Esophagus squamous epithelium (tissue), 5 donors: ENCODE measurements around the gene SEMA4C. TPM values are rescaled to one million over a fixed set of nuclear protein-coding genes. Genes with fewer than 3 reads are reported as not detected.
A peak's percentile ranks its signal among the peaks of the same experiment; 100 is the strongest.
"Not testable (repeated sequence)": the region's sequence is repeated elsewhere in the genome, so short reads cannot be mapped to it uniquely, and the experiment has no call there.

Source experiments
- DNase-seq: peaks from one replicate; lab custom pipeline; 2025; lab: John Stamatoyannopoulos, UW
- H3K27ac ChIP-seq, 4 donors: fragments of 200-600 bp; sonication (generic); one replicate each; pipeline ENCODE4 v1.5.1; 2016 to 2019; ENCODE audit warnings: mild to moderate bottlenecking in 1 of 4
- H3K27me3 ChIP-seq, 4 donors: fragments of 200-600 bp; sonication (generic); 1 replicate in 3 of 4; 2 replicates in 1 of 4; pipeline versions ENCODE4 v1.5.1 to v1.6.0; 2017 to 2021; ENCODE audit warnings: antibody characterized with exemption in 1 of 4
- H3K36me3 ChIP-seq, 3 donors: fragments of 200-600 bp; sonication (generic); one replicate each; pipeline ENCODE4 v1.5.1; 2016 to 2019
- H3K4me1 ChIP-seq, 3 donors: fragments of 200-600 bp; sonication (generic); one replicate each; pipeline ENCODE4 v1.5.1; 2017 to 2019
- H3K4me3 ChIP-seq, 4 donors: fragments of 200-600 bp; sonication (generic); 1 replicate in 3 of 4; 2 replicates in 1 of 4; pipeline ENCODE4 v1.5.1; 2016 to 2019; ENCODE audit warnings: mild to moderate bottlenecking in 2 of 4, moderate library complexity in 1 of 4
- H3K9me3 ChIP-seq, 3 donors: fragments of 200-600 bp; sonication (generic); one replicate each; pipeline ENCODE4 v1.5.1; 2016 to 2019
- POLR2A ChIP-seq, 4 donors: fragments of 450-650 bp; IDR thresholded peaks; one replicate each; pipeline ENCODE4 v1.6.1; 2017; ENCODE audit warnings: antibody characterized with exemption in 4 of 4, mild to moderate bottlenecking in 4 of 4, moderate library complexity in 3 of 4
- WGBS, 2 donors: methylation state at CpG; one replicate each; pipeline ENCODE4 v1.1.5; 2018; 5-methylcytosine and 5-hydroxymethylcytosine counted together
- intact Hi-C: fragments of 100-400 bp; cut with DNase I; formaldehyde crosslinking; loops from one replicate; pipeline ENCODE4 v1.15.0; 2022
- total RNA-seq, 4 donors: library from RNA; depleted of rRNA; stranded (reverse); fragments of >200 nt; gene quantifications; one replicate each; pipeline ENCODE4 v1.1.0, GENCODE V29; 2016
- TF ChIP-seq, protein P1 (sequence below), 6 experiments: fragments of 450-650 bp in 4 of 6; fragments of 200-600 bp in 2 of 6; sonication (generic) in 2 of 6; IDR thresholded peaks; one replicate each; pipeline ENCODE4 v1.5.1; 2016 to 2019; ENCODE audit warnings: antibody characterized with exemption in 6 of 6, mild to moderate bottlenecking in 4 of 6, moderate library complexity in 4 of 6
- donor health status: DM: yes; HTN: yes; CAD: no.

SEMA4C gene
- total RNA-seq, 4 donors from 2014 or later, result 7.4 to 23.8 (median 12.8) TPM

DNA sequence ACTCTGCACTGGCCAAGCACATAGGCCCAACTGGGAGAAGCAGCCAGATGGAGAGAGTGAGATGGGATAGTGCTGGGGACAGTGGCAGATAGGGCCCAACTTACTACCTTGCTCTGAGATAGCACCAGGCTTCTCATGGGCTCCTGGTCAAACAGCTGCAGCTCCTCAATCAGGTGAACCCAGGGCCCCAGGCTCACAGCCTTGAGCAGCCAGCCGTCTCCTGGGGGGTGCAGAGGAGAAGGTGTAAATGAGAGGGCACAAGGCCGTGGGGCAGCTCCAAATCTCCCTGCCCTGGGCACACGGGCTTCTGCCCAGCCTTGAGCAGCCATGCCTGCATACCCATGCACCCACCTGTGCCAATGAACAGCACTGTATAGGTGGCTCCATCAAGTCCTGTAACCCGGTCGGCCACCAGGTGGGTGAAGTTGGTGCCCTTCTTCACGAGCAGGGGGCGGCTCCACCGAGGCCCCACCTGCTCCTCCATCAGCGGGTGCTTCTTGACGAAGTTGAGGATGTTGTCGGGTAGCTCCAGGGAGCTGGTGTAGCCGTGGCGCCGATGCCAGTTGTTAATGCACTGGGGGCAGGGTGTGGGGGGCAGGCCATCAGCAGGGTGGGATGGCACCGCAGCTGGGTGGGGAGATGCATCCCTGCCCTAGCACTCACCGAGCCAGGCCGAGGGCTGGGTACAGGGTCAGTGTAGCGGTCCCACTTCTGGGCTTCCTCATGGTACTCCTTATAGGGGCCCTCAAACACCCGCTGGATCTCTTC is 6.1 kb downstream of the SEMA4C start:
- intact Hi-C loops, result no loop called here

DNA sequence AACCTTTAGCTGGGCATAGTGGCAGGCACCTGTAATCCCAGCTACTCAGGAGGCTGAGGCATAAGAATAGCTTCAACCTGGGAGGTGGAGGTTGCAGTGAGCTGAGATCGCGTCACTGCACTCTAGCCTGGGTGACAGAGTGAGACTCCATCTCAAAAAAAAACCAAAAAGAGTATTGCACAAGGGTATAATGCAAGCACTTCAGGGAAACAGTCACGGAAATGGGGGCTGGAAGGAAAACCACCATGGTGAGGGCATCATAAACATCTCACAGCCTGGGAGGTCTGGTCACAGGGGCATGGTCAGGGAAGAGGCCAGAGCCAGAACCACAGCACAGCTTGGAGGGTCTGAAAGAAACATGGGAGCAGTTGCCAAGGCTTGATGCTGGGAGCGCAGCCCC is 6.8 kb downstream of the SEMA4C start:
- WGBS, 2 donors, result 75 to 86% methylated on average over 4 of the region's 4 CpGs
- peaks cover 32 to 95% (median 55%) of the 10 kb centered on the region in 3 donors for H3K4me1 ChIP-seq
- H3K27ac ChIP-seq, result peak overlapping the region in 1 of 4 donors; percentile 7
- H3K9me3 ChIP-seq, H3K4me3 ChIP-seq, H3K27me3 ChIP-seq, intact Hi-C loops, DNase-seq: not testable (repeated sequence)
- peaks cover 45 to 78% (median 55%) of the 10 kb centered on the region in 3 donors for H3K36me3 ChIP-seq

More for the DNA sequence above, 6.1 kb downstream of the SEMA4C start:
- TF ChIP-seq, protein P1, sequence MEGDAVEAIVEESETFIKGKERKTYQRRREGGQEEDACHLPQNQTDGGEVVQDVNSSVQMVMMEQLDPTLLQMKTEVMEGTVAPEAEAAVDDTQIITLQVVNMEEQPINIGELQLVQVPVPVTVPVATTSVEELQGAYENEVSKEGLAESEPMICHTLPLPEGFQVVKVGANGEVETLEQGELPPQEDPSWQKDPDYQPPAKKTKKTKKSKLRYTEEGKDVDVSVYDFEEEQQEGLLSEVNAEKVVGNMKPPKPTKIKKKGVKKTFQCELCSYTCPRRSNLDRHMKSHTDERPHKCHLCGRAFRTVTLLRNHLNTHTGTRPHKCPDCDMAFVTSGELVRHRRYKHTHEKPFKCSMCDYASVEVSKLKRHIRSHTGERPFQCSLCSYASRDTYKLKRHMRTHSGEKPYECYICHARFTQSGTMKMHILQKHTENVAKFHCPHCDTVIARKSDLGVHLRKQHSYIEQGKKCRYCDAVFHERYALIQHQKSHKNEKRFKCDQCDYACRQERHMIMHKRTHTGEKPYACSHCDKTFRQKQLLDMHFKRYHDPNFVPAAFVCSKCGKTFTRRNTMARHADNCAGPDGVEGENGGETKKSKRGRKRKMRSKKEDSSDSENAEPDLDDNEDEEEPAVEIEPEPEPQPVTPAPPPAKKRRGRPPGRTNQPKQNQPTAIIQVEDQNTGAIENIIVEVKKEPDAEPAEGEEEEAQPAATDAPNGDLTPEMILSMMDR (IDR thresholded peaks at IDR 0.05), result no peak
- TF ChIP-seq POLR2A (IDR thresholded peaks at IDR 0.05), result no peak
- Histone ChIP-seq H3K4me3 (no peak overlapping the region), H3K27ac (peak overlapping the region in 2 of 4 donors; percentile 50 to 98), H3K4me1 (peaks cover 30 to 96% (median 53%) of the 10 kb centered on the region in 3 donors), H3K27me3 (no peaks in the 10 kb centered on the region), H3K9me3 (no peaks in the 10 kb centered on the region), H3K36me3 (peaks cover 45 to 78% (median 55%) of the 10 kb centered on the region in 3 donors)
- no peak for DNase-seq
- WGBS, 2 donors, result 75 to 88% methylated on average over 2 to 13 of the region's 19 CpGs

DNA sequence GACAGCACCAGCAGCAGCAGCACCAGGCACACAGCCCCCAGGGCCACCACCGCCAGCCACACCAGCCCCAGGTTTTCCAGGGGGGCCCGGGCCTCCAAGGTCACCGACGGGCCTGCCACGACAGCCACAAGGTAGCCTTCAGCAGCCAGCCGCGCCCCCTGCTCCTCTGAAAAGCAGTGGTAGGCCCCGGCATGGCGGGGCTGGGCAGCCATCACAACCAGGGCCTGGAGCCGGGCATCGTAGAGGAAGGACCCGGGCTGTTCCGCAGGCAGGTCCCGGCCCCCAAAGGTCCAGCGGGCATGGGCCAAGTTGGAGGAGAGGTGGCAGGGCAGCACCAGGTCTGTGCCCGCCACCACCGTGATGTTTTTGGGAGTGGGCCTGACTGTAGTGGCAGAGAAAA is 8.8 kb downstream of the SEMA4C start:
- no peaks in the 10 kb centered on the region for H3K9me3 ChIP-seq
- no peak overlapping the region for H3K4me3 ChIP-seq
- H3K27ac ChIP-seq, result peak overlapping the region in 3 of 4 donors; percentile 85 to 90 (median 85)
- H3K36me3 ChIP-seq, result peaks cover 45 to 62% (median 53%) of the 10 kb centered on the region in 3 donors
- H3K27me3 ChIP-seq, result no peaks in the 10 kb centered on the region
- intact Hi-C loops, result no loop called here
- TF ChIP-seq POLR2A (IDR thresholded peaks at IDR 0.05), result no peak
- H3K4me1 ChIP-seq, result peaks cover 22 to 91% (median 43%) of the 10 kb centered on the region in 3 donors
- WGBS, 2 donors, result 88% methylated on average over 2 of the region's 17 CpGs; no CpG with 5 or more reads in 1 of the 2 donors
- no peak for DNase-seq

DNA sequence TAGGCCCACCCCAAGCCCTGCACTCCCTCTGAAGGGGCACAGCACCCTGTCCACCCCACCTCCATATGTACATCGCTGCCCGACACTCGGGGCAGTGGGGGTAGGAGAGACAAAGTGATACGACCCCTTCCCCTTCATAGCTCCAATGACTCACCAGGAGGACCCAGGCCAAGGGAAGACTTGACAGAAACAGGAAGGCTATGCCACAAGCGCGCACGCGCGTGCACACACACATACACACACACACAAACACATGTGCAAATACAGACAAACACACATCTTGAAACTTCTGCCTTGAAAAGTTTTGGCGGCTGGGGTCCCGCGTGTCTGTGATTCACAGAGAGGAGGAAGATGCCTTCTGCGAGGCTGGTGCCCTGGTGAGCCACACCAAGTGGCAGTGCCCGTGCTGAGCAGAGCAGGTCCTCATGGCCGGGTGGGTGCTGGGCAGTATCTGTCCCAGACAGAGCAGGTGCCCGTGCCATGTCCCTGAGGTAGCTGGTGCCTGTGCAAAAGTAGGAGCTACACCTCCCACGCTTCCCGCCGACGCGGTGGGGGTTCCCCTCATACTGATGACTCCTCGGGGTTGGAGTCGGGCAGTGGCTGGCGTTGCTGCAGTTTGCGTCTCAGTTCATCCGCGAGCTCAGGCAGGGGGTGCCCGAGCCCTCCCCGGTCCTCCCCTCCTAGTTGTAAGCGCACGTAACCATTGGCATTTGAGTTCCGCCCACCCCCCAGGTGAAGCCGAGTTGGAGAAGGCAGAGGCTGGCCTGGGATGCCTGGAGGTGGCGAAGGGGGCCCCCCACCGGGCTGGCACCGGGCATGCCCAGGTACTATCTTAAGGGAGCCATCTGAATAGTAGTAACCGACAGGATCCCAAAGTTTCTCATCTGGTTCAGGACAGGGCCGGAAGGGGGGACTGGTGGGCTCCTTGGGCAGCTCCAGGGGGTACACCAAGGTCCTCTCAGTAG is 9.5 kb downstream of the SEMA4C start:
- Histone ChIP-seq H3K27me3 (no peaks in the 10 kb centered on the region), H3K27ac (peak overlapping the region; percentile 85 to 90 (median 86)), H3K36me3 (peaks cover 41 to 54% (median 46%) of the 10 kb centered on the region in 3 donors), H3K4me3 (no peak overlapping the region), H3K4me1 (peaks cover 16 to 91% (median 42%) of the 10 kb centered on the region in 3 donors), H3K9me3 (no peaks in the 10 kb centered on the region)
- 10 to 64% methylated on average over 2 to 5 of the region's 38 CpGs for WGBS, 2 donors
- intact Hi-C loops, result no loop called here
- TF ChIP-seq, protein P1 (IDR thresholded peaks at IDR 0.05), result no peak
- TF ChIP-seq POLR2A (IDR thresholded peaks at IDR 0.05), result no peak
- no peak for DNase-seq

DNA sequence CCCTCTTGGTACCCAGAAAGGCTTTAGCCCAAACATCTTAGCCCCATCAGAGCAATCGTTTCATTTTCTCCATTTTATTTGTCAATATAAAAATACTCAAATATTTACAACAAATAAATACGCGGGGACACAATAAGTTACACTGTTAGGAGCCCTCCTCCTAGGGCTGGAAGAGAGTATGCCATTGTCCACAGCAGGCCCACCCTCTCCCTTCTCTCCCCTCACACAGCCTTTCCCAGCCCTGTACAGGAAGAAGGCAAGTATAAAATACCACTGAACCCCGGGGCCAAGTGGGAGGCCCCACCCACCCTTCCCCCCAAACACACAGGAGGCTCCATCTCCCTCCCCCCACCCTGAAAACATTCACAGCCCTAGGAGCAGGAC is 10.2 kb downstream of the SEMA4C start:
- TF ChIP-seq, protein P1 (IDR thresholded peaks at IDR 0.05), result no peak
- TF ChIP-seq POLR2A (IDR thresholded peaks at IDR 0.05), result no peak
- peak overlapping the region; percentile 85 to 90 (median 86) for H3K27ac ChIP-seq
- 33 to 38% methylated on average over 4 of the region's 4 CpGs for WGBS, 2 donors
- no peaks in the 10 kb centered on the region for H3K9me3 ChIP-seq
- intact Hi-C loops, result loop anchor here (5.0 kb wide), 1 partner anchor 93 kb away; no protein-coding TSS in a partner anchor
- no peak for DNase-seq
- H3K27me3 ChIP-seq, result no peaks in the 10 kb centered on the region
- peaks cover 37 to 48% (median 39%) of the 10 kb centered on the region in 3 donors for H3K36me3 ChIP-seq
- peaks cover 16 to 91% (median 48%) of the 10 kb centered on the region in 3 donors for H3K4me1 ChIP-seq
- no peak overlapping the region for H3K4me3 ChIP-seq
